ENCODE data around the gene BNIP2. TPM values are rescaled to one million over a fixed set of nuclear protein-coding genes. Genes with fewer than 3 reads are reported as not detected.

The BNIP2 gene
- total RNA-seq, 1 donor from 2014 or later, result 64.6 TPM

DNA sequence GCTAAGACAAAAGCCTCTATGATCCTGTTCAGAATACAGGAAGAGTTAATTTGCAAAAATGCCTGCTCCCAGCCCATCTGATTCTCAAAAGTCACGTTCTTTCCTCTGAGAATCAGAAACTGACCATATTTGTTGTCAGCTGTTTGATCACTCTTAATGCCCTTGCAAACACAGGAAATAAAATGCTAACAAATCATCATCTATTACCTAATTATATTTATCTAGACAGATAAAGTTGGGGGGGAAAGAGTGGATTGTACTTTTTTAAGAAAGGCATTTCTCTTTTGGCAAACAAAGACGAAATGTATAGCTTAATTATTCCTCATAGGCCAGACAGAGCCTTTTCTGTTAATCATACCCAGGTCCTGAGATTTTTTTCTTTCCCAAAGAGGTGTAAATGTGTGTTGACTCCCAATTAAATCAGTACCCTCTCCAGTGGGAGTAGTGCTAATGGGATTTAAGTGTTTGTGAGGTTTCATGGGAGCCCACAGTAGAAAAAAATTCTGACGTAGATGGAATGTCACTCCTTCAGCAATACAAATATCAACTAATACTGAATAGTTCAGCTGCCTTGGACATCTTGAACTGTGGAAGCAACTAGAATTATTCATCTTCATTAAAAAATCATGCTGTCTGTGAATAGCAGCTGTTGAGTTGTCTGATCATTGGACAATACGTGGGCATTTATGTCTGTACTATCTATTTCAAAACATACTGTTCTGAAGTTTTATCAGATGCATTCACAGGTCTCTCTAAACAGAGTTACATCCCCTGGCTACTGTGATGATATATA, 22.5 kb upstream of the BNIP2 start:
- Mint-ChIP-seq H3K27me3 (ENCODE audit: unreplicated experiment) (peaks cover 32% of the 10 kb centered on the region), H3K4me3 (ENCODE audit: unreplicated experiment) (no peak overlapping the region), H3K36me3 (ENCODE audit: unreplicated experiment) (no peaks in the 10 kb centered on the region), H3K9me3 (ENCODE audit: unreplicated experiment) (peaks cover 7% of the 10 kb centered on the region), H3K27ac (ENCODE audit: unreplicated experiment) (no peak overlapping the region), H3K4me1 (ENCODE audit: unreplicated experiment) (no peaks in the 10 kb centered on the region)
- no peak for DNase-seq (ENCODE audit: extremely low spot score, unreplicated experiment)
- TF ChIP-seq, protein P1, sequence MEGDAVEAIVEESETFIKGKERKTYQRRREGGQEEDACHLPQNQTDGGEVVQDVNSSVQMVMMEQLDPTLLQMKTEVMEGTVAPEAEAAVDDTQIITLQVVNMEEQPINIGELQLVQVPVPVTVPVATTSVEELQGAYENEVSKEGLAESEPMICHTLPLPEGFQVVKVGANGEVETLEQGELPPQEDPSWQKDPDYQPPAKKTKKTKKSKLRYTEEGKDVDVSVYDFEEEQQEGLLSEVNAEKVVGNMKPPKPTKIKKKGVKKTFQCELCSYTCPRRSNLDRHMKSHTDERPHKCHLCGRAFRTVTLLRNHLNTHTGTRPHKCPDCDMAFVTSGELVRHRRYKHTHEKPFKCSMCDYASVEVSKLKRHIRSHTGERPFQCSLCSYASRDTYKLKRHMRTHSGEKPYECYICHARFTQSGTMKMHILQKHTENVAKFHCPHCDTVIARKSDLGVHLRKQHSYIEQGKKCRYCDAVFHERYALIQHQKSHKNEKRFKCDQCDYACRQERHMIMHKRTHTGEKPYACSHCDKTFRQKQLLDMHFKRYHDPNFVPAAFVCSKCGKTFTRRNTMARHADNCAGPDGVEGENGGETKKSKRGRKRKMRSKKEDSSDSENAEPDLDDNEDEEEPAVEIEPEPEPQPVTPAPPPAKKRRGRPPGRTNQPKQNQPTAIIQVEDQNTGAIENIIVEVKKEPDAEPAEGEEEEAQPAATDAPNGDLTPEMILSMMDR (IDR thresholded peaks at IDR 0.05), result no peak

DNA sequence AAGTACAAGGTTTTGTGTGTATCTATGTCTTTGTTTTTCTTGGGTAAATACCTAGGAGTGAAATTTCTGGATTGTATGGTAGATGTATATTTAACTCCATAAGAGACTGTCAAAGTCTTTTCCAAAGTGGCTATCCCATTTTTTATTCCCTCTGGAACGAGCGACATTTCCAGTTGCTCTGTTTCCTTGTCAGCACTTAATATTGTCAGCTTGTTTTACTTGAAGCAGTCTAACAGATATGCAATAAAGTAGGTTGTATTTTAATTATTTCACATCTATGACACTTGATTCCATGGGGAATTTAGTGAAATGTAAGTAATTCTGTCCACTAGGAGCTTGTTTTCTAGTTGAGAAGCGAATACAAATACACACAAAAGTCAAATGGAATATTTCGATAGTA, 18.5 kb upstream of the BNIP2 start:
- Mint-ChIP-seq H3K9me3 (ENCODE audit: unreplicated experiment) (peaks cover 7% of the 10 kb centered on the region), H3K4me1 (ENCODE audit: unreplicated experiment) (no peaks in the 10 kb centered on the region), H3K36me3 (ENCODE audit: unreplicated experiment) (no peaks in the 10 kb centered on the region), H3K27me3 (ENCODE audit: unreplicated experiment) (peaks cover 53% of the 10 kb centered on the region), H3K27ac (ENCODE audit: unreplicated experiment) (no peak overlapping the region), H3K4me3 (ENCODE audit: unreplicated experiment) (no peak overlapping the region)
- TF ChIP-seq, protein P1 (IDR thresholded peaks at IDR 0.05), result no peak
- no peak for DNase-seq (ENCODE audit: extremely low spot score, unreplicated experiment)

DNA sequence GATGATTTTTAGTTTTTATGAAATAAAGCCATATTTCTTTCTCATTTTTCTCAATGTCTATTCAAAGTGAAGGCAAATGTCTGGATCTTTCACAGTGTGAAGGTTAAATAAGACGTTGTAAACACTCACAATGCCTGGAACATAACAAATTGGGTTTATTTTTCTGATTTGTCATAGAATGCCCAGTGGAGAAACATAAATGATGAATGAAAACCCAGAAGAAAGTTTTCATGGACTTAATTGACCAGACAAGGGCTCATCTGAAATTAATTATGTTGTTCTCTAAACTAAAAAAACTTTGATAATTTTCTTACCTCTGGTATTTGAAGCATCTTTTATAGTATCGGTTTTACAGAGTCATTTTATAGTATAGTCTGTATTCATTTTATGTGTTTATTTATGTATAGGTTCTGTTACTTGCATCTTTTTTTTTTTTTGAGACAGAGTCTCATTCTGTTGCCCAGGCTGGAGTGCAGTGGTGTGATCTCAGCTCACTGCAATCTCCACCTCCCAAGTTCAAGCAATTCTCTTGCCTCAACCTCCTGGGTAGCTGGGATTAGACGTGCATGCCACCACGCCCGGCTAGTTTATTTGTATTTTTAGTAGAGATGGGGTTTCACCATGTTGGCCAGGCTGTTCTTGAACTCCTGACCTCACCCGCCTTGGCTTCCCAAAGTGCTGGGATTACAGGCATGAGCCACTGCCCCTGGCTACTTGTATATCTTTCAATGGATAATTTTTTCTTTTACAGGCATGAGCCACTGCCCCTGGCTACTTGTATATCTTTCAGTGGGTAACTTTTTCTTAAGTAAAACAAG, 15.1 kb upstream of the BNIP2 start:
- Mint-ChIP-seq H3K27me3 (ENCODE audit: unreplicated experiment) (peaks cover 67% of the 10 kb centered on the region), H3K4me3 (ENCODE audit: unreplicated experiment) (no peak overlapping the region), H3K36me3 (ENCODE audit: unreplicated experiment) (no peaks in the 10 kb centered on the region), H3K4me1 (ENCODE audit: unreplicated experiment) (no peaks in the 10 kb centered on the region), H3K9me3 (ENCODE audit: unreplicated experiment) (peaks cover 7% of the 10 kb centered on the region), H3K27ac (ENCODE audit: unreplicated experiment) (no peak overlapping the region)
- TF ChIP-seq, protein P1 (IDR thresholded peaks at IDR 0.05), result no peak
- DNase-seq (ENCODE audit: extremely low spot score, unreplicated experiment), result no peak

DNA sequence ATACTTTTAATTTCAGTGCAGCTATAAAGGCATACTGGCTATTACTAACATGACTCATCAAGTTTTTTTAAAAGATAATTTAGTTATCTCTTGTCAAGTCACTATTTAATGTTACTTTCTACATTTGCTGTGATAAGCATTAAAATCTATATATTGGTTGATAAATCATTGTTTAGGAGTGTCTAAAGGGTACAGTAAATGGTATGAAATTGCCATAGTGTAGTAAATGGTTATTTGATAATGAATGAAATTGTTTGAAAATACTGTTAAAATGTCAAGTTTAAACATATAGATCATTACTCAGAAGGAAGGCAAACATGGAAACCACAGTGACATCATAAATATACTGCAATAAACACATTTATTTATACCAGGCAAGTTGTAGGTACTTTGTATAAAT, 13.2 kb upstream of the BNIP2 start:
- TF ChIP-seq, protein P1 (IDR thresholded peaks at IDR 0.05), result no peak
- Mint-ChIP-seq H3K9me3 (ENCODE audit: unreplicated experiment) (peaks cover 4% of the 10 kb centered on the region), H3K27ac (ENCODE audit: unreplicated experiment) (no peak overlapping the region), H3K4me1 (ENCODE audit: unreplicated experiment) (no peaks in the 10 kb centered on the region), H3K36me3 (ENCODE audit: unreplicated experiment) (no peaks in the 10 kb centered on the region), H3K27me3 (ENCODE audit: unreplicated experiment) (peaks cover 65% of the 10 kb centered on the region), H3K4me3 (ENCODE audit: unreplicated experiment) (no peak overlapping the region)
- no peak for DNase-seq (ENCODE audit: extremely low spot score, unreplicated experiment)

DNA sequence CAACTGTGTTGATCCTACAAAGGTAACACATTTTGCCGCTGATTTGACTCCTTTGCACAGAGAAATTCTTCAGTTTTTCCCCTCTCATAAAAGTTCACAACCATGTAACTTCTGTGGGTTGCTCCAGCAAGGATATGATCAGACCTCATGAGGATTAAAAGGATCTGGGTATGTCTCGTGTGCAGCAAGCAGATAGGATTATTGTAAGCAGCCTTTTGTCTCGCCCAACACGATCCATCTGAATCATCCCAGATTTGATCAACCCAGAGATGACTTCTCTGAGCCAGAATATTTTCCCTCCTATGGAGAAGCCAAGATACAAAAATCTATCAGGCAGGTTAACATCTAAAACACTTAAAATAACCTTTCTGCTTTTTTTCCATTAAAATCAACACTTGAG, 12.8 kb upstream of the BNIP2 start:
- DNase-seq (ENCODE audit: extremely low spot score, unreplicated experiment), result no peak
- Mint-ChIP-seq H3K4me3 (ENCODE audit: unreplicated experiment) (no peak overlapping the region), H3K27me3 (ENCODE audit: unreplicated experiment) (peaks cover 64% of the 10 kb centered on the region), H3K9me3 (ENCODE audit: unreplicated experiment) (no peaks in the 10 kb centered on the region), H3K4me1 (ENCODE audit: unreplicated experiment) (no peaks in the 10 kb centered on the region), H3K36me3 (ENCODE audit: unreplicated experiment) (no peaks in the 10 kb centered on the region), H3K27ac (ENCODE audit: unreplicated experiment) (no peak overlapping the region)
- TF ChIP-seq, protein P1 (IDR thresholded peaks at IDR 0.05), result no peak

Data from osteocyte (in vitro differentiated cells).